HCT116 (cell line): Measurements from ENCODE around the gene MIPEP.

Experiments
- CTCF ChIP-seq, 3 experiments: fragments of 200-600 bp in 1 of 3; sonication (generic) in 1 of 3; IDR thresholded peaks in 2 of 3; conservative IDR thresholded peaks in 1 of 3; 2 replicates each; pipeline ENCODE4 v1.5.1; 2012 to 2017; ENCODE audit warnings: low read depth in 2 of 3, low read length in 2 of 3, antibody characterized with exemption in 1 of 3, borderline replicate concordance in 1 of 3, control low read depth in 1 of 3, mild to moderate bottlenecking in 1 of 3, mixed read lengths in 1 of 3, mixed run types in 1 of 3, moderate library complexity in 1 of 3; ENCODE audit not compliant: insufficient read depth in 1 of 3
- EZH2 ChIP-seq: fragments of 200-600 bp; sonication (generic); IDR thresholded peaks from 2 replicates; pipeline ENCODE4 v1.6.1; 2017; ENCODE audit warnings: antibody characterized with exemption, mixed run types
- POLR2A ChIP-seq: IDR thresholded peaks from 2 replicates; pipeline ENCODE4 v1.7.0; 2011; ENCODE audit warnings: borderline replicate concordance; ENCODE audit not compliant: insufficient read depth, insufficient read length; ENCODE audit errors: extremely low read depth
- POLR2AphosphoS5 ChIP-seq: IDR thresholded peaks from 2 replicates; pipeline ENCODE4 v1.6.1; 2011; ENCODE audit warnings: mild to moderate bottlenecking, low read depth, low read length, moderate library complexity
- REST ChIP-seq: IDR thresholded peaks from 2 replicates; pipeline ENCODE4 v1.6.1; 2012; ENCODE audit warnings: low read depth

- TF ChIP-seq EZH2 (no peak), CTCF (IDR thresholded peaks at IDR 0.05 in 2 of 3, conservative IDR thresholded peaks at IDR 0.05 in 1 of 3; ENCODE audit: borderline replicate concordance in 1 of 3, insufficient read depth in 1 of 3, low read depth in 2 of 3, low read length in 2 of 3) (no peak), POLR2A (no peak), REST (no peak), POLR2AphosphoS5 (no peak)
Observed at GRCh38 chr13:23739596-23739995, 149.6 kb downstream of the MIPEP start.
